Osteoblast (primary cell): ENCODE data around the gene TNKS1BP1. TPM values are rescaled to one million over a fixed set of nuclear protein-coding genes. Genes with fewer than 3 reads are reported as not detected.

Experiments
- DNase-seq: peaks from one replicate; pipeline ENCODE4 v3.0.0; 2011; ENCODE audit warnings: low spot score, mixed read lengths; ENCODE audit not compliant: insufficient read length; ENCODE audit errors: missing footprints
- H2AFZ ChIP-seq: 2 replicates; pipeline ENCODE4 v1.6.0; 2011; ENCODE audit warnings: mild to moderate bottlenecking, low read length
- H3K27ac ChIP-seq: 2 replicates; pipeline ENCODE4 v1.5.1; 2011; ENCODE audit warnings: mild to moderate bottlenecking, low read depth, low read length, moderate library complexity
- H3K27me3 ChIP-seq: 2 replicates; pipeline ENCODE4 v1.6.0; 2012; ENCODE audit warnings: mild to moderate bottlenecking, control low read depth, inconsistent platforms, low read length, moderate library complexity; ENCODE audit not compliant: insufficient read depth
- H3K36me3 ChIP-seq: 2 replicates; pipeline ENCODE4 v1.5.1; 2011; ENCODE audit warnings: mild to moderate bottlenecking, low read length, control low read depth, moderate library complexity; ENCODE audit not compliant: insufficient read depth
- H3K4me1 ChIP-seq: 2 replicates; pipeline ENCODE4 v1.5.1; 2011; ENCODE audit warnings: mild to moderate bottlenecking, low read length, control low read depth, moderate library complexity; ENCODE audit not compliant: insufficient read depth
- H3K4me2 ChIP-seq: 2 replicates; pipeline ENCODE4 v1.6.0; 2011; ENCODE audit warnings: mild to moderate bottlenecking, low read length; ENCODE audit not compliant: insufficient read depth
- H3K4me3 ChIP-seq: fragments of 200-600 bp; sonication (generic); 3 replicates; pipeline ENCODE4 v1.5.1; 2012; ENCODE audit warnings: mild to moderate bottlenecking, low read length, inconsistent platforms; ENCODE audit not compliant: insufficient read depth
- H3K79me2 ChIP-seq: 2 replicates; pipeline ENCODE4 v1.6.0; 2012; ENCODE audit warnings: mild to moderate bottlenecking, low read length, control low read depth, inconsistent platforms; ENCODE audit not compliant: insufficient read depth
- H3K9me3 ChIP-seq: 2 replicates; pipeline ENCODE4 v1.5.1; 2011; ENCODE audit warnings: low read depth, low read length, control low read depth
- H4K20me1 ChIP-seq: 2 replicates; pipeline ENCODE4 v1.6.0; 2012; ENCODE audit warnings: mild to moderate bottlenecking, low read length, control low read depth; ENCODE audit not compliant: insufficient read depth
- CTCF ChIP-seq: IDR thresholded peaks from 2 replicates; pipeline ENCODE4 v1.5.1; 2011; ENCODE audit warnings: mild to moderate bottlenecking, low read depth, low read length, moderate library complexity; ENCODE audit errors: extremely low read depth
- total RNA-seq: library from RNA; depleted of rRNA; stranded (reverse); fragments of >200 nt; gene quantifications from 2 replicates; pipeline ENCODE4 v1.2.3, GENCODE V29; 2012

TNKS1BP1 gene
- total RNA-seq, 1 donor = 74.6 TPM

- Histone ChIP-seq H3K79me2 (peaks cover 40% of the 10 kb centered on the region), H3K4me3 (no peak overlapping the region), H3K27ac (no peak overlapping the region), H3K27me3 (no peaks in the 10 kb centered on the region), H2AFZ (no peak overlapping the region), H3K4me1 (peaks cover 18% of the 10 kb centered on the region), H4K20me1 (no peaks in the 10 kb centered on the region), H3K36me3 (peaks cover 73% of the 10 kb centered on the region), H3K4me2 (no peak overlapping the region), H3K9me3 (no peaks in the 10 kb centered on the region)
- DNase-seq = peak; percentile 47
- no peak for TF ChIP-seq CTCF
Measured at GRCh38 chr11:57331720-57332119, 7.0 kb upstream of the TNKS1BP1 start.

GRCh38 chr11:57330029-57330428 is 5.3 kb upstream of the TNKS1BP1 start:
- H3K79me2 ChIP-seq = peaks cover 25% of the 10 kb centered on the region
- peaks cover 81% of the 10 kb centered on the region for H3K36me3 ChIP-seq
- H3K4me1 ChIP-seq = peaks cover 21% of the 10 kb centered on the region

GRCh38 chr11:57327721-57328120 is 3.0 kb upstream of the TNKS1BP1 start:
- H4K20me1 ChIP-seq = peaks cover 7% of the 10 kb centered on the region
- peaks cover 67% of the 10 kb centered on the region for H3K36me3 ChIP-seq
- peaks cover 19% of the 10 kb centered on the region for H3K79me2 ChIP-seq
- H3K9me3 ChIP-seq = no peaks in the 10 kb centered on the region
- H2AFZ ChIP-seq = no peak overlapping the region
- H3K4me1 ChIP-seq = peaks cover 22% of the 10 kb centered on the region
- no peak overlapping the region for H3K4me3 ChIP-seq
- no peak for TF ChIP-seq CTCF
- H3K27me3 ChIP-seq = no peaks in the 10 kb centered on the region
- peak; percentile 91 for DNase-seq
- H3K27ac ChIP-seq = no peak overlapping the region
- H3K4me2 ChIP-seq = no peak overlapping the region

More at GRCh38 chr11:57330029-57330428, 5.3 kb upstream of the TNKS1BP1 start:
- no peaks in the 10 kb centered on the region for H4K20me1 ChIP-seq
- no peaks in the 10 kb centered on the region for H3K9me3 ChIP-seq
- H3K4me2 ChIP-seq = no peak overlapping the region
- H2AFZ ChIP-seq = no peak overlapping the region
- H3K27ac ChIP-seq = no peak overlapping the region
- no peaks in the 10 kb centered on the region for H3K27me3 ChIP-seq
- TF ChIP-seq CTCF = no peak
- DNase-seq = peak; percentile 51
- no peak overlapping the region for H3K4me3 ChIP-seq

- H3K27ac ChIP-seq = peak overlapping the region; percentile 99
- DNase-seq = no peak
- peak overlapping the region; percentile 97 for H2AFZ ChIP-seq
- peaks cover 41% of the 10 kb centered on the region for H3K4me1 ChIP-seq
- H3K27me3 ChIP-seq = no peaks in the 10 kb centered on the region
- peaks cover 17% of the 10 kb centered on the region for H4K20me1 ChIP-seq
- H3K4me3 ChIP-seq = peak overlapping the region; percentile 96
- H3K4me2 ChIP-seq = peak overlapping the region; percentile 97
- peaks cover 35% of the 10 kb centered on the region for H3K79me2 ChIP-seq
- no peaks in the 10 kb centered on the region for H3K9me3 ChIP-seq
- H3K36me3 ChIP-seq = peaks cover 52% of the 10 kb centered on the region
- no peak for TF ChIP-seq CTCF
Measured at GRCh38 chr11:57325735-57326048, 940 bp upstream of the TNKS1BP1 start.
